KMS-11 (cell line): ENCODE data around the gene SSR1.
A peak's percentile ranks its signal among the peaks of the same experiment; 100 is the strongest.
"Not testable (repeated sequence)": the region's sequence is repeated elsewhere in the genome, so short reads cannot be mapped to it uniquely, and the experiment has no call there.

ENCODE experiments used
- H2AFZ ChIP-seq: fragments of 200-600 bp; sonication (generic); 2 replicates; pipeline ENCODE4 v1.6.1; 2016; ENCODE audit warnings: antibody characterized with exemption, mixed run types, low read depth
- H3K27ac ChIP-seq: fragments of 200-600 bp; sonication (generic); 2 replicates; pipeline ENCODE4 v1.6.1; 2016; ENCODE audit warnings: mild to moderate bottlenecking, mixed run types
- H3K27me3 ChIP-seq: fragments of 200-600 bp; sonication (generic); 2 replicates; pipeline ENCODE4 v1.6.1; 2017; ENCODE audit warnings: mild to moderate bottlenecking, low read depth, mixed run types, moderate library complexity; ENCODE audit not compliant: insufficient read depth
- H3K36me3 ChIP-seq: fragments of 200-600 bp; sonication (generic); 2 replicates; pipeline ENCODE4 v1.6.1; 2017; ENCODE audit warnings: mild to moderate bottlenecking, mixed run types; ENCODE audit not compliant: insufficient read depth
- H3K4me1 ChIP-seq: fragments of 200-600 bp; sonication (generic); 2 replicates; pipeline ENCODE4 v1.6.1; 2016; ENCODE audit warnings: mild to moderate bottlenecking, low read depth, mixed run types; ENCODE audit not compliant: poor library complexity, severe bottlenecking
- H3K4me2 ChIP-seq: fragments of 200-600 bp; sonication (generic); 2 replicates; pipeline ENCODE4 v1.7.0; 2016; ENCODE audit warnings: mild to moderate bottlenecking, mixed run types
- H3K4me3 ChIP-seq: fragments of 200-600 bp; sonication (generic); IDR thresholded peaks from 2 replicates; pipeline ENCODE4 v1.6.1; 2017; ENCODE audit warnings: low read depth, low read length, mixed read lengths; ENCODE audit not compliant: insufficient read depth
- H3K79me2 ChIP-seq: fragments of 200-600 bp; sonication (generic); 2 replicates; pipeline ENCODE4 v1.6.1; 2016; ENCODE audit warnings: low read depth, mixed run types; ENCODE audit not compliant: insufficient read depth
- H3K9ac ChIP-seq: fragments of 200-600 bp; sonication (generic); 2 replicates; pipeline ENCODE4 v1.6.1; 2016; ENCODE audit warnings: mild to moderate bottlenecking, mixed run types
- H4K20me1 ChIP-seq: fragments of 200-600 bp; sonication (generic); 2 replicates; pipeline ENCODE4 v1.6.1; 2016; ENCODE audit warnings: mild to moderate bottlenecking, mixed run types; ENCODE audit not compliant: insufficient read depth
- TF ChIP-seq, protein P1 (sequence below): fragments of 200-600 bp; sonication (generic); conservative IDR thresholded peaks from 2 replicates; pipeline ENCODE4 v1.6.1; 2017; ENCODE audit warnings: low read depth, mild to moderate bottlenecking, antibody characterized with exemption, low read length, moderate library complexity, mixed read lengths

The SSR1 gene

GRCh38 chr6:7282097-7282906 lies 30.7 kb downstream of the SSR1 start:
- Histone ChIP-seq H3K27me3 (no peaks in the 10 kb centered on the region), H3K36me3 (no peaks in the 10 kb centered on the region), H3K4me2 (no peak overlapping the region), H3K9ac (no peak overlapping the region), H2AFZ (no peak overlapping the region), H3K4me3 (no peak overlapping the region), H3K4me1 (no peaks in the 10 kb centered on the region), H4K20me1 (no peaks in the 10 kb centered on the region), H3K79me2 (no peaks in the 10 kb centered on the region), H3K27ac (no peak overlapping the region)
- TF ChIP-seq, protein P1, sequence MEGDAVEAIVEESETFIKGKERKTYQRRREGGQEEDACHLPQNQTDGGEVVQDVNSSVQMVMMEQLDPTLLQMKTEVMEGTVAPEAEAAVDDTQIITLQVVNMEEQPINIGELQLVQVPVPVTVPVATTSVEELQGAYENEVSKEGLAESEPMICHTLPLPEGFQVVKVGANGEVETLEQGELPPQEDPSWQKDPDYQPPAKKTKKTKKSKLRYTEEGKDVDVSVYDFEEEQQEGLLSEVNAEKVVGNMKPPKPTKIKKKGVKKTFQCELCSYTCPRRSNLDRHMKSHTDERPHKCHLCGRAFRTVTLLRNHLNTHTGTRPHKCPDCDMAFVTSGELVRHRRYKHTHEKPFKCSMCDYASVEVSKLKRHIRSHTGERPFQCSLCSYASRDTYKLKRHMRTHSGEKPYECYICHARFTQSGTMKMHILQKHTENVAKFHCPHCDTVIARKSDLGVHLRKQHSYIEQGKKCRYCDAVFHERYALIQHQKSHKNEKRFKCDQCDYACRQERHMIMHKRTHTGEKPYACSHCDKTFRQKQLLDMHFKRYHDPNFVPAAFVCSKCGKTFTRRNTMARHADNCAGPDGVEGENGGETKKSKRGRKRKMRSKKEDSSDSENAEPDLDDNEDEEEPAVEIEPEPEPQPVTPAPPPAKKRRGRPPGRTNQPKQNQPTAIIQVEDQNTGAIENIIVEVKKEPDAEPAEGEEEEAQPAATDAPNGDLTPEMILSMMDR, result no peak

DNA sequence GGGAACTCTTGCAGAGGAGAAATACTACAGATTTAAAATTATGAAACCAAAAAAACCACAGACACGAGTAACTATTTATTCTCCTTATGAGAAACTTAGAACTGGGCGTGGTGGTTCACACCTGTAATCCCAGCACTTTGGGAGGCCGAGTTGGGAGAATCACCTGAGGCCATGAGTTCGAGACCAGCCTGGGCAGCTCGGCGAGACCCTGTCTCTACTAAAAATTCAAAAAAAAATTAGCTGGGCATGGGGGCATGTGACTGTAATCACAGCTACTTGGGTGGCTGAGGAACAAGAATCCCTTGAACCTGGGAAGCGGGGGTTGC lies 36.8 kb downstream of the SSR1 start:
- no peaks in the 10 kb centered on the region for H4K20me1 ChIP-seq
- no peak overlapping the region for H3K4me3 ChIP-seq
- TF ChIP-seq, protein P1, result 0 out of 2 replicates have a peak, but pooled peaks have one; percentile 5
- H3K79me2 ChIP-seq, result no peaks in the 10 kb centered on the region
- no peak overlapping the region for H3K4me2 ChIP-seq
- no peak overlapping the region for H3K9ac ChIP-seq
- no peaks in the 10 kb centered on the region for H3K36me3 ChIP-seq
- no peaks in the 10 kb centered on the region for H3K27me3 ChIP-seq
- no peaks in the 10 kb centered on the region for H3K4me1 ChIP-seq
- H3K27ac ChIP-seq, result no peak overlapping the region
- H2AFZ ChIP-seq, result no peak overlapping the region

- H3K27me3 ChIP-seq, H3K27ac ChIP-seq, H3K36me3 ChIP-seq: not testable (repeated sequence)
Measured at GRCh38 chr6:7274525-7274924, 38.5 kb downstream of the SSR1 start.

DNA sequence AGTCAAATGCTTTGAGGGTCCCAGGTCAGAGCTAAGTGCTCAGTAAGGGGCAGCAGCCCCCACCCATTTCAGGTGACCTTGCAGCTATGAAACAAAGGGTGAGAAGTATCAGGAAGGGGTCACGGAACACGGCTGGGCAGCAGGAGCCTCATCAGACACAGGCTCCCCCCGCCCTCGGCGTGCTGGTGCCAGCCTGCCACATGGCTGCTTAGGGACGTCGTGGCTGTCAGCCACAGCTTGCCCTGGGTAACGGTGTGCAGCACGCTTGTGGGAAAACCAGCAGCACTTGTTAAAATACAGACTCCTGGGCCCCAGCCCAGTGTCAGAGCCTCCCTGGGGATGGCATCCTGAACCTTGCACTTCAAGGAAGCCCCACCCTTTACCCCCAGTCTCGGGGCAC lies 39.3 kb downstream of the SSR1 start:
- H3K4me1 ChIP-seq, result no peaks in the 10 kb centered on the region
- no peaks in the 10 kb centered on the region for H3K79me2 ChIP-seq
- H4K20me1 ChIP-seq, result no peaks in the 10 kb centered on the region
- TF ChIP-seq, protein P1, result no peak
- no peak overlapping the region for H3K9ac ChIP-seq
- H3K27ac ChIP-seq, result no peak overlapping the region
- H3K36me3 ChIP-seq, result no peaks in the 10 kb centered on the region
- no peak overlapping the region for H3K4me3 ChIP-seq
- no peak overlapping the region for H2AFZ ChIP-seq
- H3K4me2 ChIP-seq, result no peak overlapping the region
- no peaks in the 10 kb centered on the region for H3K27me3 ChIP-seq

More at GRCh38 chr6:7274525-7274924, 38.5 kb downstream of the SSR1 start:
- H2AFZ ChIP-seq, H3K79me2 ChIP-seq, H3K4me3 ChIP-seq, H4K20me1 ChIP-seq, H3K4me2 ChIP-seq, H3K4me1 ChIP-seq, H3K9ac ChIP-seq: not testable (repeated sequence)

- no peaks in the 10 kb centered on the region for H3K36me3 ChIP-seq
- H3K4me1 ChIP-seq, result no peaks in the 10 kb centered on the region
- no peak overlapping the region for H3K9ac ChIP-seq
- H3K79me2 ChIP-seq, result no peaks in the 10 kb centered on the region
- H3K27ac ChIP-seq, result no peak overlapping the region
- no peaks in the 10 kb centered on the region for H3K27me3 ChIP-seq
- no peak overlapping the region for H3K4me3 ChIP-seq
- TF ChIP-seq, protein P1, result no peak
- no peak overlapping the region for H2AFZ ChIP-seq
- no peaks in the 10 kb centered on the region for H4K20me1 ChIP-seq
- no peak overlapping the region for H3K4me2 ChIP-seq
Measured at GRCh38 chr6:7271205-7271534, 41.8 kb downstream of the SSR1 start.
